GM12878 (cell line): ENCODE results near the gene MIA2.

ENCODE experiments used
- BHLHE40 ChIP-seq, 2 experiments: fragments of 450-650 bp in 1 of 2; IDR thresholded peaks; 2 replicates each; pipeline ENCODE4 v1.6.1; 2011 to 2017; ENCODE audit warnings: low read depth in 2 of 2, borderline replicate concordance in 1 of 2, improper control_type of control experiment in 1 of 2, low read length in 1 of 2, mild to moderate bottlenecking in 1 of 2
- CHD2 ChIP-seq: IDR thresholded peaks from 2 replicates; pipeline ENCODE4 v1.6.1; 2011; ENCODE audit warnings: low read depth, low read length, improper control_type of control experiment, borderline replicate concordance
- EZH2 ChIP-seq: IDR thresholded peaks from 2 replicates; pipeline ENCODE4 v1.6.1; 2012; ENCODE audit warnings: low read depth, mild to moderate bottlenecking, control low read depth, inconsistent platforms, low read length, borderline replicate concordance; ENCODE audit not compliant: control insufficient read depth
- RAD51 ChIP-seq: fragments of 450-650 bp; IDR thresholded peaks from 2 replicates; pipeline ENCODE4 v1.6.1; 2016; ENCODE audit warnings: moderate library complexity, mild to moderate bottlenecking, inconsistent platforms
- RFX5 ChIP-seq: IDR thresholded peaks from 2 replicates; pipeline ENCODE4 v1.6.1; 2011; ENCODE audit warnings: low read depth, low read length, improper control_type of control experiment
- ZNF274 ChIP-seq: IDR thresholded peaks from one replicate; pipeline ENCODE4 v1.8.0; 2011; ENCODE audit not compliant: insufficient read length, insufficient read depth
- ZZZ3 ChIP-seq: IDR thresholded peaks from 2 replicates; pipeline ENCODE4 v1.6.1; 2011; ENCODE audit warnings: low read depth; ENCODE audit not compliant: control insufficient read depth, insufficient read length
- TF ChIP-seq, protein P1 (sequence below), 3 experiments: IDR thresholded peaks in 2 of 3; conservative IDR thresholded peaks in 1 of 3; 2 replicates each; pipeline ENCODE4 v1.5.1; 2011; ENCODE audit warnings: low read depth in 3 of 3, low read length in 3 of 3, mild to moderate bottlenecking in 3 of 3, control low read depth in 2 of 3, moderate library complexity in 2 of 3, inconsistent platforms in 1 of 3, mixed read lengths in 1 of 3; ENCODE audit not compliant: control insufficient read depth in 2 of 3, insufficient read depth in 1 of 3; ENCODE audit errors: extremely low read depth in 1 of 3
- TF ChIP-seq, protein P2 (sequence below): fragments of 450-650 bp; IDR thresholded peaks from 2 replicates; pipeline ENCODE4 v1.6.1; 2017; ENCODE audit warnings: mild to moderate bottlenecking

GRCh38 chr14:39230416-39231035 is 3.2 kb upstream of the MIA2 start:
- TF ChIP-seq, protein P1, sequence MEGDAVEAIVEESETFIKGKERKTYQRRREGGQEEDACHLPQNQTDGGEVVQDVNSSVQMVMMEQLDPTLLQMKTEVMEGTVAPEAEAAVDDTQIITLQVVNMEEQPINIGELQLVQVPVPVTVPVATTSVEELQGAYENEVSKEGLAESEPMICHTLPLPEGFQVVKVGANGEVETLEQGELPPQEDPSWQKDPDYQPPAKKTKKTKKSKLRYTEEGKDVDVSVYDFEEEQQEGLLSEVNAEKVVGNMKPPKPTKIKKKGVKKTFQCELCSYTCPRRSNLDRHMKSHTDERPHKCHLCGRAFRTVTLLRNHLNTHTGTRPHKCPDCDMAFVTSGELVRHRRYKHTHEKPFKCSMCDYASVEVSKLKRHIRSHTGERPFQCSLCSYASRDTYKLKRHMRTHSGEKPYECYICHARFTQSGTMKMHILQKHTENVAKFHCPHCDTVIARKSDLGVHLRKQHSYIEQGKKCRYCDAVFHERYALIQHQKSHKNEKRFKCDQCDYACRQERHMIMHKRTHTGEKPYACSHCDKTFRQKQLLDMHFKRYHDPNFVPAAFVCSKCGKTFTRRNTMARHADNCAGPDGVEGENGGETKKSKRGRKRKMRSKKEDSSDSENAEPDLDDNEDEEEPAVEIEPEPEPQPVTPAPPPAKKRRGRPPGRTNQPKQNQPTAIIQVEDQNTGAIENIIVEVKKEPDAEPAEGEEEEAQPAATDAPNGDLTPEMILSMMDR (IDR thresholded peaks at IDR 0.05 in 2 of 3, conservative IDR thresholded peaks at IDR 0.05 in 1 of 3; ENCODE audit: control insufficient read depth in 2 of 3, extremely low read depth in 1 of 3, insufficient read depth in 1 of 3, low read depth in 3 of 3, low read length in 3 of 3), result no peak
- TF ChIP-seq ZZZ3 (no peak), BHLHE40 (IDR thresholded peaks at IDR 0.05; ENCODE audit: borderline replicate concordance in 1 of 2, low read depth in 2 of 2, low read length in 1 of 2) (no peak), EZH2 (no peak), CHD2 (no peak), ZNF274 (no peak), RAD51 (no peak), RFX5 (no peak)
- TF ChIP-seq, protein P2, sequence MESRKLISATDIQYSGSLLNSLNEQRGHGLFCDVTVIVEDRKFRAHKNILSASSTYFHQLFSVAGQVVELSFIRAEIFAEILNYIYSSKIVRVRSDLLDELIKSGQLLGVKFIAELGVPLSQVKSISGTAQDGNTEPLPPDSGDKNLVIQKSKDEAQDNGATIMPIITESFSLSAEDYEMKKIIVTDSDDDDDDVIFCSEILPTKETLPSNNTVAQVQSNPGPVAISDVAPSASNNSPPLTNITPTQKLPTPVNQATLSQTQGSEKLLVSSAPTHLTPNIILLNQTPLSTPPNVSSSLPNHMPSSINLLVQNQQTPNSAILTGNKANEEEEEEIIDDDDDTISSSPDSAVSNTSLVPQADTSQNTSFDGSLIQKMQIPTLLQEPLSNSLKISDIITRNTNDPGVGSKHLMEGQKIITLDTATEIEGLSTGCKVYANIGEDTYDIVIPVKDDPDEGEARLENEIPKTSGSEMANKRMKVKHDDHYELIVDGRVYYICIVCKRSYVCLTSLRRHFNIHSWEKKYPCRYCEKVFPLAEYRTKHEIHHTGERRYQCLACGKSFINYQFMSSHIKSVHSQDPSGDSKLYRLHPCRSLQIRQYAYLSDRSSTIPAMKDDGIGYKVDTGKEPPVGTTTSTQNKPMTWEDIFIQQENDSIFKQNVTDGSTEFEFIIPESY, result no peak
